Measurements from ENCODE around the gene ISG20L2. TPM values are rescaled to one million over a fixed set of nuclear protein-coding genes. Genes with fewer than 3 reads are reported as not detected.
A peak's percentile ranks its signal among the peaks of the same experiment; 100 is the strongest.

Gene ISG20L2
- total RNA-seq, 6 experiments from 2014 or later, result 16.2 to 26.9 (median 20.6) TPM

GRCh38 chr1:156692925-156693847 is 35.4 kb downstream of the ISG20L2 start:
- Mint-ChIP-seq H3K36me3 (ENCODE audit: low read depth) (no peaks in the 10 kb centered on the region), H3K4me1 (ENCODE audit: low read depth) (peaks cover 52% of the 10 kb centered on the region), H3K4me3 (no peak overlapping the region), H3K9me3 (no peaks in the 10 kb centered on the region), H3K27ac (no peak overlapping the region), H3K27me3 (ENCODE audit: insufficient read depth) (peaks cover 9% of the 10 kb centered on the region)
- DNase-seq, result no peak
- TF ChIP-seq, protein P1, sequence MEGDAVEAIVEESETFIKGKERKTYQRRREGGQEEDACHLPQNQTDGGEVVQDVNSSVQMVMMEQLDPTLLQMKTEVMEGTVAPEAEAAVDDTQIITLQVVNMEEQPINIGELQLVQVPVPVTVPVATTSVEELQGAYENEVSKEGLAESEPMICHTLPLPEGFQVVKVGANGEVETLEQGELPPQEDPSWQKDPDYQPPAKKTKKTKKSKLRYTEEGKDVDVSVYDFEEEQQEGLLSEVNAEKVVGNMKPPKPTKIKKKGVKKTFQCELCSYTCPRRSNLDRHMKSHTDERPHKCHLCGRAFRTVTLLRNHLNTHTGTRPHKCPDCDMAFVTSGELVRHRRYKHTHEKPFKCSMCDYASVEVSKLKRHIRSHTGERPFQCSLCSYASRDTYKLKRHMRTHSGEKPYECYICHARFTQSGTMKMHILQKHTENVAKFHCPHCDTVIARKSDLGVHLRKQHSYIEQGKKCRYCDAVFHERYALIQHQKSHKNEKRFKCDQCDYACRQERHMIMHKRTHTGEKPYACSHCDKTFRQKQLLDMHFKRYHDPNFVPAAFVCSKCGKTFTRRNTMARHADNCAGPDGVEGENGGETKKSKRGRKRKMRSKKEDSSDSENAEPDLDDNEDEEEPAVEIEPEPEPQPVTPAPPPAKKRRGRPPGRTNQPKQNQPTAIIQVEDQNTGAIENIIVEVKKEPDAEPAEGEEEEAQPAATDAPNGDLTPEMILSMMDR (IDR thresholded peaks at IDR 0.05), result no peak

DNA sequence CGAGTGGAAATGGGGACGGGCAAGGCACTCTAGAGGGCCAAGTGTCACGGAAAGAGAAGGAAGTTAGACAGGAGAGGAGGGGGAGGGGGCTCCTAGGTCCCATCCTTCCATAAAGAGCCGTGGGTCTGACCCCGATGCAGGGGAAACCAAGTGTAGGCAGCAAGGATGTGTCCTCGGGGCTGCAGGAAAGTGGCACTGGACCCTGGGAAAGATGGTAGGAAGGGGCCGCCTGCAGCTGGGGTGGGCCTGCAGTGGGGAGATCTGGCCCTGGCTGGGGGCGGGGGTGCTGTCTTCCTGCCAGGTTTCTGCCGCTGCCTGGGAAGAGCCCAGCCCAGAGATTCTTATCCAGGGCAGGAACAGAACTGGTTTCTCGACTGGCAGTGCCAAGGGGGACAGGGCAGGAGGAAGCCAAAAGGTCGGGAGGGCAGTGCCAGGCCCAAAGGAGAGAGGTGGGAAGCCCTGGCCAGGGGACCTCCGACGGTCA is 36.1 kb downstream of the ISG20L2 start:
- H3K27ac Mint-ChIP-seq, result no peak overlapping the region
- peaks cover 7% of the 10 kb centered on the region for H3K27me3 Mint-ChIP-seq (ENCODE audit: insufficient read depth)
- TF ChIP-seq, protein P1 (IDR thresholded peaks at IDR 0.05), result no peak
- no peak for DNase-seq
- H3K4me1 Mint-ChIP-seq (ENCODE audit: low read depth), result peaks cover 52% of the 10 kb centered on the region
- H3K9me3 Mint-ChIP-seq, result no peaks in the 10 kb centered on the region
- no peaks in the 10 kb centered on the region for H3K36me3 Mint-ChIP-seq (ENCODE audit: low read depth)
- no peak overlapping the region for H3K4me3 Mint-ChIP-seq

DNA sequence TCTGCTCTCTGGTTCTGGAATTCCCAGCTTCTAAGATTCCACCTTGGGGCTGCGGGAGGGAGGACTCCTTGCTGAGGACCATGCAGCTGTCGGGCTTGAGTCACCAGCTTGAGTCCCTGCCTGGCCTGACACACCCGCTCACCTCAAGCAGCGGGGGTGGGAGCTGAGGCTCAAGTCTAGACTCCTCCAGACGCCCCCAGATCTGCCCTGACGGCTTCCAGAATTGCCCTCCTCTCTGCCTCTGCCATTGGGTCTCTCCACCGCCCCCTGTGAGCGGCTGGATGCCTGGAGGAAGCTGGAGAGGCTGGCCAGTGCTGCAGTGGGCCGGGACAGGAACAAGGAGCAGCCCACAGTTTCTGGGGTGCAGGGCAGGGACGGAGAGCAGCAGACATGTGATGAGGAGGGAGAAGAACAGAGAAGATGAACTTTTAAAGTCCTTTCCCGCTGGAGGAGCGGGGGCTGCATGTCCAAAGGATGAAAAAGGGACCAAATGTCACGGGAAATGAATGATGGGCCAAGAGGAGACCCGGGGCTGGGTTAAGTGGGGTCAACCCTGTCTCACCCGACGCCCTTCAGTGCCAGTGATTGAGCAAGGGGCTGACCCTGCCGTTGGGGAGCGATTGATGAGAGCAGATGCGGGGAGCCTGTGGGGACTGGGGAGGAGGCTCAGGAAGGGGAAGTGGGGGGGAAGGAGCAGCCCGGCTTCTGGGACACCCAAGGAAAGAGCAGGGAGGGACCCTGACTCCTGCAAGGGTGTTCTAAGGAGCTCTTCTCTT is 36.7 kb downstream of the ISG20L2 start:
- DNase-seq, result no peak
- Mint-ChIP-seq H3K36me3 (ENCODE audit: low read depth) (no peaks in the 10 kb centered on the region), H3K4me1 (ENCODE audit: low read depth) (peaks cover 52% of the 10 kb centered on the region), H3K27me3 (ENCODE audit: insufficient read depth) (peaks cover 4% of the 10 kb centered on the region), H3K4me3 (peak overlapping the region; percentile 0; the same call in 1 of the 2 replicates), H3K27ac (no peak overlapping the region), H3K9me3 (no peaks in the 10 kb centered on the region)
- TF ChIP-seq, protein P1 (IDR thresholded peaks at IDR 0.05), result peak; percentile 34; the same call in 1 of the 2 replicates

DNA sequence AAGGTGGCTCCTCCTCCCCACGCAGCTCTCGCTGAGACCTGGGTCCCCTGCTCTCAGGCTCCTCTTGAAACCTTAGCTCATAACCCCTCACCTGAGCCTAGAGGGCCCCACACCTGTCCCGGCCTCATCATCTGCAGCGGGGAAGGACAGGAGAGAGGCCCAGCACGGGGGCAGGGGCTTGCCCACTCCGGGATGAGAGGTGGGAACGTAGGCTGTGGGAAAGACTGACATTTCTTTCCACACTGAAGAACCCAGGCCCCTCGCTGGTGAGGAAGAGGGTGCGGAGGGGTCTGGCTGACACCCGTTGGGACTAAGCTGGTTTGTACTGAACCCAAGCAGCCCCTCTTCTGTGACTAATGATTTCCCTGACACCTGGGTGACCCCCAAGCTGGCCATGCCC is 37.4 kb downstream of the ISG20L2 start:
- peaks cover 4% of the 10 kb centered on the region for H3K27me3 Mint-ChIP-seq (ENCODE audit: insufficient read depth)
- H3K9me3 Mint-ChIP-seq, result no peaks in the 10 kb centered on the region
- TF ChIP-seq, protein P1 (IDR thresholded peaks at IDR 0.05), result no peak
- H3K4me3 Mint-ChIP-seq, result no peak overlapping the region
- DNase-seq, result no peak
- no peaks in the 10 kb centered on the region for H3K36me3 Mint-ChIP-seq (ENCODE audit: low read depth)
- peaks cover 52% of the 10 kb centered on the region for H3K4me1 Mint-ChIP-seq (ENCODE audit: low read depth)
- no peak overlapping the region for H3K27ac Mint-ChIP-seq

DNA sequence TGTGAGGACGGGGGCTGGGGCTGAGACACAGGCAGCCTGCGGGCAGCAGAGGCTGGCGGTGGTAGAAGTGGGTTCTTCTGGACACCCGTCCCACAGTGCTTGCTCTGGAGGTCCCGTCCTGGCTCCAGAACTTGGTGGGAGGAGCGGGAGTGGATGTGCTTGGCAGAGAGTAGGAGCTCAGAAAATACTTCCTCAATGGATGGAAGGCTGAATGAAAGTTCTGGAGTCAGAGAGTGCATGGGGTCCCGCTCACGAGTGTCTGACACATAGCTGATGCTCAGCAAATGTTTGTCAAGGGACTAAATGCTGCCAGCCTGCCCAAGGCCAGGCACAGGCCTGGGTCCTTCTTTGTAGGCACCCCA is 37.9 kb downstream of the ISG20L2 start:
- Mint-ChIP-seq H3K9me3 (no peaks in the 10 kb centered on the region), H3K36me3 (ENCODE audit: low read depth) (no peaks in the 10 kb centered on the region), H3K27ac (no peak overlapping the region), H3K4me3 (no peak overlapping the region; the same call in 1 of the 2 replicates), H3K27me3 (ENCODE audit: insufficient read depth) (peaks cover 4% of the 10 kb centered on the region), H3K4me1 (ENCODE audit: low read depth) (peaks cover 52% of the 10 kb centered on the region)
- no peak for DNase-seq
- TF ChIP-seq, protein P1 (IDR thresholded peaks at IDR 0.05), result no peak

All from HFFc6 (cell line).